HFFc6 (cell line): ENCODE measurements around the gene F2. TPM values are rescaled to one million over a fixed set of nuclear protein-coding genes. Genes with fewer than 3 reads are reported as not detected.
A peak's percentile ranks its signal among the peaks of the same experiment; 100 is the strongest.

Experiments used
- DNase-seq: peaks from one replicate; pipeline ENCODE4 v3.0.0-alpha.2; 2018
- H3K27ac Mint-ChIP-seq: 2 replicates; pipeline ENCODE4 v1.8.0; 2020; ENCODE audit warnings: mild to moderate bottlenecking, mixed read lengths
- H3K27me3 Mint-ChIP-seq: 2 replicates; pipeline ENCODE4 v1.8.0; 2021; ENCODE audit warnings: mild to moderate bottlenecking, moderate library complexity, mixed read lengths; ENCODE audit not compliant: insufficient read depth
- H3K36me3 Mint-ChIP-seq: 2 replicates; pipeline ENCODE4 v1.8.0; 2021; ENCODE audit warnings: low read depth, mixed read lengths
- H3K4me1 Mint-ChIP-seq: 2 replicates; pipeline ENCODE4 v1.8.0; 2020; ENCODE audit warnings: low read depth, mixed read lengths
- H3K4me3 Mint-ChIP-seq: 2 replicates; pipeline ENCODE4 v1.8.0; 2020; ENCODE audit warnings: mild to moderate bottlenecking, moderate library complexity, mixed read lengths
- H3K9me3 Mint-ChIP-seq: 2 replicates; pipeline ENCODE4 v1.8.0; 2020; ENCODE audit warnings: mild to moderate bottlenecking, mixed read lengths
- total RNA-seq, 6 experiments: library from RNA; stranded (reverse); fragmentation: NEBNext Ultra II Directional; extraction: Animal tissue kit (Norgen Biotek cat#: 25700); gene quantifications; 2 replicates in 1 of 6; 3 replicates in 5 of 6; pipeline ENCODE4 v1.2.3, GENCODE V29; 2021
- TF ChIP-seq, protein P1 (sequence below): fragments of 200-600 bp; sonication (generic); IDR thresholded peaks from 2 replicates; pipeline ENCODE4 v1.5.0; 2021; ENCODE audit warnings: antibody characterized with exemption, mild to moderate bottlenecking

Gene F2
- total RNA-seq, 6 experiments from 2014 or later = not detected

DNA sequence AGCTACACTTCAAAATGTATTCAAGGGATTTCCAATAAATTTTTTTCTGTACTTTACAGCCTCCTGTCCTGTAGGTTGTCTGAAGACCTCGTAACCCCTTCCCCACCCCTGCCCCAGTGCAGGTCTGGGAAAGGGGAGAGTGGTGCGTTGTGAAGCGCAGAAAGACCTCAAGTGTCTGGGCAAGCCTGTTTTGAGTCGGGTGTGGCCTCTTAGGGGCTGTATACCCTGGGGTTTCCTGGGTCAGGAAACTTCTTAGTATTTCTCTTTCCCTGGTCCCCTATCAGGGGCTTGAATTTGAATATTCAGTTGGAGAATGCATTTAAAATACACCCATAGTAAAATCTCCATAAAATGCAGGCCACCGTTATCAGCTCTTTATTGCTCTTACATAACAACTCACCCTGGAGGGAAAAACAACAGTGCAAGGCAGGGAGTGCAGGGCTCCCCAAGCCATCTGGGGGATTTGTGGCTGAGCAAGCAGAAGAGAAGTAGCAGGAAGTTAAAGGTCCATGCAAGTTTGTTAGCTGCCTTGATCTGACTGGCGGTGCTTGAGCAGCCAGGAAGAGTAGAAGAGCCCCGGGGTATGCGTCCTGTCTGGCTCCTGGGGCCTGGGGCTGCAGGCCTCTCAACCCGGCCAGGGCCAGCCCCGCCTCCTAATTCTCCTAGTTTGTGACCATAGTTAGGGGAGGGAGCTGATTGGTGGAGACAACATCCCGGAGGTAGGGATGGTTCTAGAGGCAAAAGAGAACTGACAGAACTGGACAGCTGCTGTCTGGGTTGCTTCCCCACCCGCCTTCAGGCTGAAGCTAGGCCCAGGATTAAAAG lies 44.3 kb upstream of the F2 start:
- peaks cover 25% of the 10 kb centered on the region for H3K36me3 Mint-ChIP-seq

DNA sequence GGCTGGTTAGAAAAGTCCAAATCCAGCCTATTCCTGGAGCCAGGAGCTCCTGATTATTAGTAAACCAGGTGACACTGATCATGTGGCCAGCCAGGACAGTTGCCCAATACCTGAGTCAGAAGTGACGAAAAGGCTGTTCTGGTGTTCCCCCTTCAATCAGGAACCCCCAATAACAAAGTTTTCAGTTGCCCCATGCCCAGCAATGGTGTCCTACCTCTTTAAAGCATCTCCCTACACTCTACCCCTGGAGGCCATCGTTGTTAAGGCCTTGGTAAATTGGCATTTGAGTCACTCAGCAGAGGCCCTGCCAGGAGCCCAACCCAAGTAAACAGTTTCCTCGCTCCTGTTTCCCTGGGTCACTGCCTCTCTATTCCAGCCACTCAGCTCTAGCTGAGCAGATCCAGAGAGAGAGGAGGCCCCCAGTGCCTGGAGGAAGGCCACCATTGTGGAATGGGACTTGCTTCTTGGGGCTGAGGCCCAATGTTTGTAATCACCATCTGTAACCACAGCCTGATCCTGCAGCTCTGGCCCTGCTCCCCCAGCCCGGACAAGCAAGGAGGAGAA lies 43.6 kb upstream of the F2 start:
- Mint-ChIP-seq H3K36me3 (peaks cover 23% of the 10 kb centered on the region), H3K4me1 (peaks cover 32% of the 10 kb centered on the region)

More for the DNA sequence above, 44.3 kb upstream of the F2 start:
- H3K4me3 Mint-ChIP-seq = no peak overlapping the region
- H3K9me3 Mint-ChIP-seq = no peaks in the 10 kb centered on the region; the same call in 1 of the 2 replicates
- H3K27me3 Mint-ChIP-seq = peaks cover 5% of the 10 kb centered on the region; the same call in 1 of the 2 replicates
- TF ChIP-seq, protein P1, sequence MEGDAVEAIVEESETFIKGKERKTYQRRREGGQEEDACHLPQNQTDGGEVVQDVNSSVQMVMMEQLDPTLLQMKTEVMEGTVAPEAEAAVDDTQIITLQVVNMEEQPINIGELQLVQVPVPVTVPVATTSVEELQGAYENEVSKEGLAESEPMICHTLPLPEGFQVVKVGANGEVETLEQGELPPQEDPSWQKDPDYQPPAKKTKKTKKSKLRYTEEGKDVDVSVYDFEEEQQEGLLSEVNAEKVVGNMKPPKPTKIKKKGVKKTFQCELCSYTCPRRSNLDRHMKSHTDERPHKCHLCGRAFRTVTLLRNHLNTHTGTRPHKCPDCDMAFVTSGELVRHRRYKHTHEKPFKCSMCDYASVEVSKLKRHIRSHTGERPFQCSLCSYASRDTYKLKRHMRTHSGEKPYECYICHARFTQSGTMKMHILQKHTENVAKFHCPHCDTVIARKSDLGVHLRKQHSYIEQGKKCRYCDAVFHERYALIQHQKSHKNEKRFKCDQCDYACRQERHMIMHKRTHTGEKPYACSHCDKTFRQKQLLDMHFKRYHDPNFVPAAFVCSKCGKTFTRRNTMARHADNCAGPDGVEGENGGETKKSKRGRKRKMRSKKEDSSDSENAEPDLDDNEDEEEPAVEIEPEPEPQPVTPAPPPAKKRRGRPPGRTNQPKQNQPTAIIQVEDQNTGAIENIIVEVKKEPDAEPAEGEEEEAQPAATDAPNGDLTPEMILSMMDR = no peak
- peaks cover 36% of the 10 kb centered on the region for H3K4me1 Mint-ChIP-seq
- peak overlapping the region; percentile 94 for H3K27ac Mint-ChIP-seq
- DNase-seq = no peak

DNA sequence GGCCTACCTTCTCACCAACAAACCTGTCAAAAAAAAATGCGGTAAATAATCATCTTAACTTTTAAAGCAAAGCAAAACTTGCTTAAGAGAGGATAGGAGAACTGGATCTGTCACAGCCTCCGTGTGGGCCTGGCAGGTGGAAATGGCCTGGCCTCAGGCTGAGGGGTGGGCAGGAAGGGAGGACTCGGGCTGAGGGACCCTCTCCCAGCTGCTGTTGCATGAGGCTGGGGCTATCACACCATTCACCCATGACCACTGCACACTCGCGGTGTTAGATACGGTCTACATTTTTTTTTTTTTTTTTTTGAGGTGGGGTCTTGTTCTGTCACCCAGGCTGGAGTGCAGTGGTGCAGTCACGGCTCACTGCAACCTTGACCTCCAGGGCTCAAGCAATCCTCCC lies 43.1 kb upstream of the F2 start:
- Mint-ChIP-seq H3K27me3 (peaks cover 8% of the 10 kb centered on the region), H3K27ac (peak overlapping the region; percentile 94), H3K4me1 (peaks cover 29% of the 10 kb centered on the region), H3K9me3 (no peaks in the 10 kb centered on the region; the same call in 1 of the 2 replicates), H3K36me3 (peaks cover 21% of the 10 kb centered on the region), H3K4me3 (no peak overlapping the region)
- DNase-seq = no peak
- TF ChIP-seq, protein P1 = no peak

More for the DNA sequence above, 43.6 kb upstream of the F2 start:
- TF ChIP-seq, protein P1 = peak; percentile 34; the same call in 1 of the 2 replicates
- Mint-ChIP-seq H3K4me3 (peak overlapping the region; percentile 36; the same call in 1 of the 2 replicates), H3K9me3 (no peaks in the 10 kb centered on the region; the same call in 1 of the 2 replicates), H3K27ac (peak overlapping the region; percentile 94), H3K27me3 (peaks cover 5% of the 10 kb centered on the region)
- DNase-seq = peak; percentile 73

DNA sequence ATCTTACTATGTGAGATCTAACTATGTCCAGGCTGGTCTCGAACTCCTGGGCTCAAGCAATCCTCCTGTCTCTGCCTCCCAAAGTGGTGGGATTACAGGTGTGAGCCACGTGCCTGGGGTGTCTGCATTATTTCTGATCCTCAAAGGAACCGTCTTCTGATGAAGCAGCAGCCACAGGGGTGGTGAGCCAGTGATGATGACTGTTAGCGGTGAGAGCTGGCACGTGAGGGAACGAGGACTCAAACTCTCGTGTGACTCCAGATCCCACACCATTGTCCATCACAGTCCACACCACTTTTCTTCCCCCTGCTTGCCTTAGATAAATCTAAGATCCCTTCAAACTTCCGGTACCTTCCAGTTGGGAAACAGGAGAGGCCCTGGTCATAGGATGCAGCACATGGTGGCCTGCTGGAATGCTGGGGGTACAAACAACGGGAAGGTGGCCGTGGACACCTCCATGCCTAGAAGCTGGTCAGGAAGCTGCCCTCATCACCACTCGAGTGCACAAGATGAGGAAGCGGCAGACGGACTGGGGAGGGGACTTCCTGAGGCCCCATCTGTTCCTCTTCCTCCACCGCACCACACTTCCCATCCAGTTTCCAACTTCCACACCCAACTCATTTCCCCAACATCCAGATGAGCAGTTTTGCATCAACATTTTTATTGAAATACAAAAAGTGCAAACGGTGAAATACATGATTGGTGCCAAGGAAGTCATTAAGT lies 42.4 kb upstream of the F2 start:
- Mint-ChIP-seq H3K36me3 (peaks cover 17% of the 10 kb centered on the region), H3K4me1 (peaks cover 25% of the 10 kb centered on the region), H3K27ac (peak overlapping the region; percentile 94), H3K4me3 (no peak overlapping the region), H3K27me3 (peaks cover 8% of the 10 kb centered on the region), H3K9me3 (no peaks in the 10 kb centered on the region; the same call in 1 of the 2 replicates)
- TF ChIP-seq, protein P1 = no peak
- no peak for DNase-seq

DNA sequence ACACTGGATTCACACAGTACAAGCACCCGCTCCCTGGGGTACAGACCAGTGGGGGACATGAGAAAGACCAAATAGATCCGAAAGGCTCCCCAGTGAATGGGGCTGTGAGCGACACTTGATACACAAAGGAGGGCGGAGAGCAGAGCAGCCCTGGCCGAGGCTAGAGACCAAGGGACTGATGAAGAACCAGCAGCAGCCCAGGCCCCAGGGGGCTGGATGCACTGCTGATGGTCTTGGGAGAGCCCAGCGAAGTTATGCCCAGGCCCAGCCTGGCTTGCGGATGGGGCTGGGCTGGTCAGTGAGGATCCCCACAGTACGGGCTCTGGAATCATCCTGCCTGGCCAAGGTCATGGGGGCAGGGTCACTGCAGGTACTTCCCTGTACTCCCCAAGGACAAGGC lies 41.8 kb upstream of the F2 start:
- H3K27ac Mint-ChIP-seq = peak overlapping the region; percentile 94
- TF ChIP-seq, protein P1 = no peak
- peaks cover 25% of the 10 kb centered on the region for H3K4me1 Mint-ChIP-seq
- H3K9me3 Mint-ChIP-seq = no peaks in the 10 kb centered on the region; the same call in 1 of the 2 replicates
- H3K36me3 Mint-ChIP-seq = peaks cover 17% of the 10 kb centered on the region
- peaks cover 8% of the 10 kb centered on the region for H3K27me3 Mint-ChIP-seq
- H3K4me3 Mint-ChIP-seq = no peak overlapping the region
- no peak for DNase-seq
